NCI-H1436 treated with DMSO at 0.1 percent for 48 hours (cell line): ENCODE measurements around the gene JOSD2.

ENCODE experiments used
- DNase-seq: peaks from one replicate; lab custom pipeline; 2025; lab: John Stamatoyannopoulos, UW

JOSD2 gene

DNA sequence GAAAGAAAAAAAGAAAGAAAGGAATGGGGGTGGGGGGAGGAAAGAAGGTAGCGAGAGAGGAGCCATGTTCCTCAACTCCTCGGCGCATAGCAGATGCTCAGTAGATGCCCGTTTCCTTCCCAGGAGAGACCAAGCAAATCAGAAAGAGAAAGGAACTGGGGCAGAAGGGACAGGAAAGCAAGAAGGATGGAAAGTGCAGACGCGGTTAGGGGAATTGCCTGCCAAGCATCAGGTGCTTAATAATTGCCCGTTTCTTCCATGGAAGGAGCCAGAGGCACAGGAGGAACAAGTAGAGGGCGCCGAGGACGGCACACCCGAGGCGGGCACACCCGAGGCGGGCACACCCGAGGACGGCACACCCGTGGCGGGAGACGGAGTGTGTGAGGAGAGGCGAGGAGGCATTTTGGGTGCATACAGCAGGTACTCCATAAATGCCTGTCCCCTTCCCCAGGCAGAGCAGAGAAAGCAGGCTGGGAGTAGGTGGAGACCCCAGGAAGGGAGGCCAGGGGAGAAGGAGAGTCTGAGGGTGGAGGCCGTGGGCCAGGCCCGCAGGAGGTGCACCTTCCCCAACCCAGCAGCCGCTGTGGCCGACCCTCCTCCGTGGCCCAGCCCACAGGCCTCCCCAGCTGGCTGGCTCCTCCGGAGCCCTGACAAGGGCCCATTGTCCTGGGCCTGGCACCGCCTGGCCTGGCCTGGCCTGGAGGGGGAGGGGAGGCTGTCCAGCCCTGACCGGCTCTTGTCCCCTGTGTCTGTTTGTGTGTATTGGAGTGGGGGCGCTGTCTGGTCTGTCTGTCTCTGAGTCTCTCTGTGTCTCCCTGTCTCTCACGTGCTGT is 14.6 kb downstream of the JOSD2 start:
- no peak for DNase-seq

DNA sequence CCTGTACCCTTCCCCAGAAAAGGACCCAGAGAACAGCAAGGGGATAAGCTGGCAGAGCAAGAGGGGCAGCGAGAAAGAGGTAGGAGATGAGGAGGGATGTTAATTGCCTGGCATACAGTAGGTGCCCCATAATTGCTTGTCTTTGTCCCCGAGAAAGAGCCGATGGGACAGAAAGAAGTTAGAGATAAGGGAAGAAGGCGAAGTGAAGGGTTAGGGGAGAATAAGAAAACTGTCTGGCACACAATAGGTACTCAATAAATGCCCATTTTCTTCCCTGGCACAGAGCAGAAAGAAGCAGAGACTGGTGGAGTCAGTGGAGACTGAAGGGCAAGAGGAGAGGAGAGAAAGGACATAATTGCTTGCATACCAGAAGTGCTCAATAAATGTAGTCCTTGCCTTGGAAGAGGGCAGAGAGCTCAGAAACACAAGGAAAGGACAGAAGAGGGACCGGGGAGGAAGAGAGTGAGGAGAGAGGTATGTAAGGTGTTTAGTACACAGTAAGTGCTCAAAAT is 15.9 kb downstream of the JOSD2 start:
- no peak for DNase-seq

DNA sequence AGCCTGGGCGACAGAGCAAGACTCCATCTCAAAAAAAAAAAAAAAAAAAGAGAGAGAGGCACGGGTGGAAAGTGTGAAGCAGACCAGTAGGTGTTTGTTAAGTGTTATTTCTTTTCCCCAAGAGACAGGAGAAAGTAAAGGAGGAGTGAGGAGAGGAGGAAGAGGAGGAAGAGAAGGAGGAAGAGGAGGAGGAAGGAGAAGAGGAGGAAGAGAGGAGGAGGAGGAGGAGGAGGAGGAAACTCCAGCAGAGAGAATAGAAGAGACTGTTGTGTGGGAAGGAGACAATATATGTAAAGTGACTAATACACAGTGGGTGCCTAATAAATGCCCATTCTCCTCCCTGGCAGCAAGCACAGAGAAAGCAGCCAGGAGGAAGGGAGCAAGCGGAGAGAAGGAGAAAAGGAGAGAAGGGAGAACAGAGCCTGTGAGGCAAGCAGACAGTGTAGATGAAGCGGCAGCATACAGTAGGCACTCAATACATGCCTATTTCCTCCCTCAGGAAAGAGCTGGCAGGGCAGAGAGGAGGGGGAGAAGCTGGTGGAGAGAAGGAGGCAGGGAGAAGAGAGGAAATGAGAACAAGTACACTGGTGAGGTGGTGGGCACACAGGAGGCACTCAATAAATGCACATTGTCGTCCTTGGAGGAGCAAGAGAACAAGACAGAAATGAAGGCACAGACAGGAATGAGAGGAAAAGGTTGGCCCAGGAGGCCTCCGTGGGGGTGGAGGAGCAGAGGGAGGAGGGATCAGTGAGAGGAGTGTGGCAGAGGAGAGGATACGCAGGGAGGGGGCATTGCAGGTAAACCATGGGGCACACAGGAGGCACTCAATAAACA is 16.6 kb downstream of the JOSD2 start:
- no peak for DNase-seq

DNA sequence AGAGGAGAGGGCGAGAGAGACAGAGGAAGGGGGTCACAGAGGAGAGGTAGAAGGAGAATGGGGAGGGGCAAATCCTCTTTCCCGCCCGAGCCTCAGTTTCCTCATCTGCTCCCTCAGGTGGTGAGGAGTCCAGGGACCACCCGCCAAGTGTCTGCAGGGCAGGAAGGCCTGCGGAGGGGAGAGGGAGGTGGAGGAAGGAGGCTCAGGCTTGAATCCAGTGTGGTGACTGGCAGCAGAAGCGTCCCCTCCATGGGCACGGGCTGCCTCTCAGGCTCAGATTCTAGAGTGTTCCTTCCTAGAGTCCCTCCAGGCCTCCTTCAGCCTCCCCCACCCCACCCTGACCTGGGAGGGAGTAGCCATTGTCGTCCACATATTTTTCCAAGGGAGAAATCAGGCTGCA is 17.8 kb downstream of the JOSD2 start:
- DNase-seq = no peak

DNA sequence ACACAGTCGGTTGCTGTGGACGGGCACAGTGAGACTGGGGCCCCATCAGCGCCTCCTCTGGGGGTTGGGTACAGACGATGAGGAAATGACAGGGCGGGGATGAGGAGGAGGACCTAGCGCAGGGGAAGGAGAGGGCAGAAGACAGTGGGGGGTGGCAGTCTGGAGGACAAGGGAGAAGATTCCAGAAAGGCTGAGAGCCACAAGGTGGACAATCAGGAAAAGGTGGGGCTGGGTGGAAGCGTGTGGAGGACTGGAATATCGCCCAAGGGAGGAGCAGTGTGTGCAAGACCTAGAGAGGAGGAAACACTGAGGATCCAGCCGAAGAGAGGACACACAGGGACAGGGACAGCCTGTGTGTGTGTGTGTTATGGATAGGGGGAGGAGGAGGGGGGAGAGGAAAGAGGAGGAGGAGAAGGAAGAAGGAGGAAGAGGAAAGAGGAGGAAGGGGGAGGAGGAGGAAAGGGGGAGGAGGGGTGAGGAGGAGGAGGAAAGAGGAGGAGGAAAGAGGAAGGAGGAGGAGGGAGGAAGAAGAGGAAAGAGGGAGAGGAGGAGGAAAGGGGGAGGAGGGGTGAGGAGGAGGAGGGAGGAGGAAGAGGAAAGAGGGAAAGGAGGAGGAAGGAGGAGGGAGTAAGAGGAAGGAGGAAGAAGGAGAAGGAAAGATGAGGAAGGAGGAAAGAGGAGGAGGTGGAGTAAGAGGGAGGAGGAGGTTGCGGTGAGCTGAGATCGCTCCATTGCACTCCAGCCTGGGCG is 18.5 kb downstream of the JOSD2 start:
- no peak for DNase-seq

DNA sequence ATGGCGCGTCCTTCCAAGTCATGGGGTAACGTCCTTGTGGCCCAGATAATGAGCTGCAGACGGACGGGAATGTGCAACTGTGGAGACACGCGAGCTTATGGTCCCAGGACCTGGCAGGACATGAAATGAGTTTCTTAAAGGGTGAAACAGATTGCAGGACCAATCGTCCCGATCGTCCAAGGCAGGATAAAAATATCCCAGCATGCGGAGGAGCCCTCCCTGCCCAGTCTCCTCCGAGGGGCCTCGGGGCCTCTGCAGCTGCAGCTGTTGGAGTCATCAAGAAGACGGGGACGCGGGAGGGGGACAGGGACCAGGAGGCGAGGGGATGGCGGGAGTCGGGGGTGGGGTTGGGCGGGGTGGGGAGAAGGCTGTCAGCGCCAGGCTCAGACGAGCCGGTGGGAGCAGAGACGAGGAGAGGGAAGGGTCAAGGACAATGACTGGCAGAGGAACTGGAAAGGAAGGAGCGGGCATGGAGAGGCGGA is 20.0 kb downstream of the JOSD2 start:
- no peak for DNase-seq

DNA sequence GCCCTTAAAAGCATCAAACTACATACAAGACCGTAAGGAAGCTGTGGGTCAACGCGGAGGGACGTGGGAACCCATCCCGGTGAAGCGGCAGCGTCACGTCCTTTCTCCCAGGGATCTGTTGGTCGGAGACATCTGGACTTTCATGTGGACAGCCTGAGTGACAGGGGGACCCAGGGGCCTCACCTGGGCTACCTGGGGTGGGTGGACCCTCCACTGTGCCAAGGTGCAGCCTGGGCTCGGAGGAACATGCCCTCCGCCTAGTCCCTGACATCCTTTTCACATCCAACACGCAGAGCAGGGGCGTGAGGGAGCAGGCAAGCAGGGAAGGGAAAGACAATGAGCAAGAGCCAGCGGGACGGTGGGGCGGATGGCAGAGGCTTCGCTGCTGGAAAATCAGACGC is 20.6 kb downstream of the JOSD2 start:
- DNase-seq = no peak

DNA sequence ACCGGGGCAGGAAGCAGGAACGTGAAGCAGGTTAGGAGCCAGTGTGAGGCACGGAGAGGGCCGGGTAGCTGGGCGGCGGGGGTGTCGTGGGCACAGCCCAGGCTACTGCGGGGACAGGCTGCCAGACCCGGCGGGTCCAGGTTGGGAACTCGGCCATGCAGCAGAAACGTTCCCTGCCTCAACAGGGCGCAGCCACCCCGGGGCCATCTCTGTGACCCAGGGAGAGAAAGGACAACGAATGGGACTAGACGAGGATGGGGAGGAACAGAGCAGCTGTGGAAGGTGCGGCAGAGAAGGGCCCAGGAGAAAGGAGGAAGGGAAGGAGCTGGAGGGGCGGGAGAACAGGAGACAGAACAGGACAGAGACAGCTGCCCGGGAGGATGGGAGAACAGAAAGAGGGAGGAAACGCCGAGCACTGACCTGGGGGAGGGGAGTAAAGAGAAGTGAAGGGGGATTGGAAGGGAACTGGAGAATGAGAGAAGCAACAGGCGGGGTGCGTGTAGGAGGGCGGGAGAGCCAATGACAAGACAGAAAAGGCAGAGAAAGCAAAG is 21.5 kb downstream of the JOSD2 start:
- DNase-seq = no peak

DNA sequence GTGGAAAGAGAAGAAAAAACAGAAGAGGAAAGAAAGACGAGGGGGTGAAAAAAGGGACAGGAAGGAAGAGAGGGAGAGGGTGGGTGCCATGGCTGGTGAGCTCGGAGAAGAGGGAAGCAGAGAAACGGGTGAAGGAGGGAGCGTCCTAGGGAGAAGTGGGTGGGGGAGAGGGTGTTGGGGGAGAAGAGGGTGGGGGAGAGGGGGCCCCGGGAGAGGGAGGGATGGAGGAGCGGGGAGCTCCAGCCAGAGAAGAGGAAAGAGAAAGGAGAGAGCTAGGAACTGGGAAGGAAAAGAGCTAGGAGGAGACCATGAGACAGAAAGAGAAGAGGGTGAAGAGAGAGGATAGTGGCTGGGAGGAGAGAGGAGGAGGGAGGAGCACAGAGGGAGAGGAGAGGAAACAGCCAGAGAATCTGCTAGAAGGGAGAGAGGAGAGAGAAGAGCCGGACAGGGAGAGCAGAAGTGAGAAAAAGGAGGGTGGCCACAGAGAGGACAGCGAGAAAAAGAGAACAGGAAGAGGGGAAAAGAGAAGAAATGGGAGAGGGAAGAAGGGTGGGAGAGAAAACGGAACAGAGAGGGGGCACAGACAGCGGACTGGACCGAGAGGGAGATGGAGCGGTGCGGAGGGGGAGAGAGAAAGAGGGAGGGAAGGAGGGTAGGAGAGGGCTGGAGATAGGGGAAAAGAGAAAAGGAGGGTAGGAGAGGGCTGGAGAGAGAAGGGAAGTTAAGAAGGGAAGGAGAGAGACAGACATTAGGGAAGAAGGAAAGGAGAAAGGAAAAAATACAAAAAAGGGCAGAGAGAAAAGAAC is 22.4 kb downstream of the JOSD2 start:
- DNase-seq = no peak

DNA sequence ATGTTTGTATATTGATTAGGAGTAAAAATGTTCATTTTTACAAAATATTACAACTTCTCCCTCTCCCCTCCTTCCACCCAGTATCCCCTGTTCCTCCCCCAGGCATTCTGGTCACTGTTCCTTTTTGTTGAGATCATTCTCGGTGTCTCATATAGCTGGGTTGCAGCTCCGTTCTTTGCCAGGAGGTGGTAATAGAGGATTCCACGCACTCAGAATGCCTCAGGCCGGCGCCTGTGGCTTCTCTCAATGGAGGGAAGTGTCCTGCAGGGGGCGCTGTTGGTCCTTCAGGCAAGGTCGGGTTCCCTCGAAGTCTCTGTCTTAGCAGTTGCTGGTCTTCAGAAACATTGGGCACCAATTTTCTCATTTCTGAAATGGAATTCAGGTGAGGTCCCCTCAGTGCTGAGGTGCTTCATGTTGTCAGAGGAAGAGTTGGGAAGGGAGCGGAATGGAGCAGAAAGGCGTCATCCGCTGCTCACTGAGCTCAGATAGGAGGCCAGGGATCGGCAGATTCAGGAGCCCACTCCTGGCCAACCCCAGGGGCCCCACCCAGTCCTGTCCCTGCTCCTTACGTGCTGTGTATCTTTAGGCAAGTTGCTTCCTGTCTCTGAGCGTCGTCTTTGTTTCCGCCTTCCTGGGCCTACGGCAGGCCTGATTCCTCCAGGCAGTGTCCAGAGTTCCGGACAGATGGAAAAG is 24.0 kb downstream of the JOSD2 start:
- no peak for DNase-seq

DNA sequence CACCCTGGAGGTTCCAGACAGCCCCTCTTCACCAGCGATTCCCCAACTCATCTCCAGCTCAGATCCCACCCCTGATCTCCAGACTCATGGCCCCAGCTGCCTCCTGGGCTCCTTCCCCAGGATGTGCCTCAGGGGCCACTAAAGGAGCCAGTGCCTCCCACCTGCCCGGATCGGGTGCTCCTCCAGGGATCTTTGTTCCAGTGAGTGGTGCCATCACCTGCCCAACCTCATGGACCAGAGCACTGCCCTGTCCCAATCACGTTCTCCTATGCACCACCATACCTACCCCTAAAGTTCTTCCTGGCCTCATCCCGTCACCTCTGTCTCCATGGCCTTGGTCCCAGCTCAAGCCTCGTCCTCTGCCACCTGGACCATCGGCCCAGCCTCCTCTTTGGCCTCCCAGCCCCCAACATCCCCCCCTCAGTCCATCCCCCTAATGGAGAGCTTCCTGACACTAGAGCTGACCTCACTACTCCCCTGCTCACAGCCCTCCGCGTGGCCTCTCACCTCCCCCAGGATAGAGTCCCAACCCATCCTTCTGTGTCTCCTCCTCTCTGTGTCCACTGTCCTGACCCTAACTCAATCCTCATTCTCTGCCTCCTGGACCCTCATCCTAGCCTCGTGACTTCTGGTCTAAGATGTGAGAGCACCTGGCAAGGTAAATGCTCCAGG is 25.6 kb downstream of the JOSD2 start:
- DNase-seq = no peak

DNA sequence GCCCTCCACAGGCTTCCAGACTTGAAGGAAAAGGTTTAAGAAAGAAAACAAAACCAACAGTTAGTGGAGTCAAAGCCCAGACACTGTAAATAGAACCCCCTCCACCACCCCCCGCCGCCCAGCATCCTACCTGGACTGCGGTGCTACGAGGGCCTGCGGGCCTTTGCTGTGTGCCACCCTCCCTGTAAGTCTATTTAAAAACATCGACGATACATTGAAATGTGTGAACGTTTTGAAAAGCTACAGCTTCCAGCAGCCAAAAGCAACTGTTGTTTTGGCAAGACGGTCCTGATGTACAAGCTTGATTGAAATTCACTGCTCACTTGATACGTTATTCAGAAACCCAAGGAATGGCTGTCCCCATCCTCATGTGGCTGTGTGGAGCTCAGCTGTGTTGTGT is 28.1 kb downstream of the JOSD2 start:
- no peak for DNase-seq

DNA sequence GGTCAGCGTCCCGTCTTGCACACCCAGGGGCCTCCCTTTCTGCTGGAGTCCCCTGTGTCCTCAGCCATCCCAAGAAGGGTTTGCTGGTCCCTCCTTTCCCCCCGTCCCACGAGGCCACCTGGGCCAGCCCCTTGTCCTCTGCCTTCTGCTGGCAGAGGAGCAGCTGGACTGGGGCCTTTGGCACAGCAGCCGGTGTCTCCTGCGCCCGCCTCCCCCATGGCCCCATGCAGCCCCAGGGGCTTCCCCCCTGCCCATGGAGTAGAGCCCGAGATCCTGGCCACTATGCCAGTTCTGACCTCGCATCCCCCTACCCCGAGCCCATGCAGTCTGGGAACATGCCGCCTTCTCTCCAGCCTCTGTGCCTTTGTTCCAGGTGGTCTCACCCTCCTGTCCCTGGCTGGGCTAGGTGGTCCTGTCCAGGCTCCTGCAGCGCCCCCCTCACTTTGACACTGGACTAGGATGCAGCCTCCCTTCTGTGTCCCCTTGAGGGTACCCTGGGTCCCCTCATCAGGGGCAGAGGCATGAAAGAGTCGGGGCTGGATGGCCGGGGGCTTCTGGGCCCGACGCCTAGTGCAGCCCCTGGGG is 28.6 kb downstream of the JOSD2 start:
- no peak for DNase-seq

DNA sequence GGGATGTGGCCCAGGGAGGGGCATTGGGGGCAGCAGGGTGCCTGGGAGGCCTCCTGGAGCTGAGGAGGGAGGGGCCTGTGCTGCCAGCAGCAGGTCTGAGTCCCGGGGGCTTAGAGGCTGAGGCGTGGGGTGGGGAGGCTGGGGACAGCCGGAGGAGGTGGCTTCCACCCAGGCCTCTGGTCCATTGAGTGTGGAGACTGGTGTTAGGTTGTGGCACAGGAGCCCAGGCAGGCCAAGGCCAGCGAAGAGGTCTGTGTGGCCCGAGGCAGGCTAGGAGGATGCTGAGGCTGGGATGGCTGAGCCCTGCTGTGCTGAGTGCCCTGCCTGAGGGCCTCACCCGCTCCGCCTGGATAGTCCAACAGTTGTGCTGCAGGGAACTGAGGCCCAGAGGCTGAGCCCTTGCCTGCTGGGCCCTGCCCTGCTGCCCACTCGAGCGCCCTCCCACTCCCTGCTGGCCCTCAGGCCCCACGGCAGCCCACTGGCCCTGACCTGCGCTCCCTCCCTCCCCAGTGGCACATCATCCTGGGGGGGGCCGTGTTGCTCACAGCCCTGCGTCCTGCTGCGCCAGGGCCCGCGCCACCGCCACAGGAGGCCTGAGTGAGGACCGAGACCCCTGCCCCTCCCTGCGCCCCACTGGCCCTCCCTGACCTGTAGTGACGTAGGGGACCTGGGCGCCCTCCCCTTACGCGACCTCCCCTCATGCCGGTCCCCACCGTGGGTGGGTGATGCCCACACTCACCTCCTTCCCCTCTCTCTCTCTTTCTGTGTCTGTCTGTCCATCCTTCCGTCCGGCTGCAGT is 29.4 kb downstream of the JOSD2 start:
- no peak for DNase-seq

DNA sequence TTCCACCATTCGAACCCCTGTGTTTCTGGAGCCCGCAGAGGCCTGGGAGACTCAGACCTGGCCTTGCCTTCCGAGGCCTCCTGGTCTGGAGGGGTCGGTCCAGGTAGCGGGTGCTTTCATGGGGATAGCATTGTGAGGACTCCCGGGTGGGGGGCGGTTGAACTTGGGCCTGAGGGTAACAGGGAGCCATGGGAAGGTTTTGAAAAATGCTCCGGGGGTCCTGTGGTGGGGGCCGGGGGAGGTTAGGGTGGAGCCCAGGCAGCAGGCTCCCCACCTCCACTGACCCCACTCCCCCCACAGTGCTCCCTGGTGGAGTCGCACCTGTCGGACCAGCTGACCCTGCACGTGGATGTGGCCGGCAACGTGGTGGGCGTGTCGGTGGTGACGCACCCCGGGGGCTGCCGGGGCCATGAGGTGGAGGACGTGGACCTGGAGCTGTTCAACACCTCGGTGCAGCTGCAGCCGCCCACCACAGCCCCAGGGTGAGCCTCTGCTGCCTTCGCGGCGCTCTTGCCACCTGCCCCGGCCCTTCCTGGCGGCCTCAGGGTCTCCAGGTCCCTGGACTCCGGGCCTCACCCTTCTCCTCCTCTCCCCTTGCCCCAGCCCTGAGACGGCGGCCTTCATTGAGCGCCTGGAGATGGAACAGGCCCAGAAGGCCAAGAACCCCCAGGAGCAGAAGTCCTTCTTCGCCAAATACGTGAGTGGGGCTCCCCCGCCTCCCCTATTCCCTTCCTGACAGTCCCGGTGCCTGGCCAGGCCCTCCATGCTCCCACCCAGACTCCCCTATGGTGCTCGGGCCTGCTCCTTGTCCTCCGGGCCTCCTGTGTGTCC is 30.5 kb downstream of the JOSD2 start:
- DNase-seq = no peak

DNA sequence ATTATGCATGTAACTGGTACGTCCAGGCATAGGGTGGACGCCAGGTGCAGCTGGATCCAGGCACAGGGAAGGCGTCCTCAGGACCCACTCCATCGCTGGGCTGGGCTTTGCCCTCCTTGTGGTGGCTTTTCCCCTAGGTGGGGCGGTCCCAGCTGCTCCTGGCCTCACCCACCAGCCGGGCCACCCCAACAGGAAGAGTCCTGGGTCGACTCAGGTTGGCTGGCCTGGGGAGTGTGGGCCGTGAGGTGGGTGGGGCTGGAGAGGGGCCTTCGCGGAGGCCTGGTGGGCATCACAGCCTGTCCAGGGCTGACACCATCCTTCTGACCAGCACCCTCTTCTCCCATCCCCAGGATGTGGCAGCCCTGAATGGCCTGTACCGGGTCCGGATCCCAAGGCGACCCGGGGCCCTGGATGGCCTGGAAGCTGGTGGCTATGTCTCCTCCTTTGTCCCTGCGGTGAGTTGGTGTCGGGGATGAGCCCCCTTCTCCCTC is 31.2 kb downstream of the JOSD2 start:
- DNase-seq = no peak

DNA sequence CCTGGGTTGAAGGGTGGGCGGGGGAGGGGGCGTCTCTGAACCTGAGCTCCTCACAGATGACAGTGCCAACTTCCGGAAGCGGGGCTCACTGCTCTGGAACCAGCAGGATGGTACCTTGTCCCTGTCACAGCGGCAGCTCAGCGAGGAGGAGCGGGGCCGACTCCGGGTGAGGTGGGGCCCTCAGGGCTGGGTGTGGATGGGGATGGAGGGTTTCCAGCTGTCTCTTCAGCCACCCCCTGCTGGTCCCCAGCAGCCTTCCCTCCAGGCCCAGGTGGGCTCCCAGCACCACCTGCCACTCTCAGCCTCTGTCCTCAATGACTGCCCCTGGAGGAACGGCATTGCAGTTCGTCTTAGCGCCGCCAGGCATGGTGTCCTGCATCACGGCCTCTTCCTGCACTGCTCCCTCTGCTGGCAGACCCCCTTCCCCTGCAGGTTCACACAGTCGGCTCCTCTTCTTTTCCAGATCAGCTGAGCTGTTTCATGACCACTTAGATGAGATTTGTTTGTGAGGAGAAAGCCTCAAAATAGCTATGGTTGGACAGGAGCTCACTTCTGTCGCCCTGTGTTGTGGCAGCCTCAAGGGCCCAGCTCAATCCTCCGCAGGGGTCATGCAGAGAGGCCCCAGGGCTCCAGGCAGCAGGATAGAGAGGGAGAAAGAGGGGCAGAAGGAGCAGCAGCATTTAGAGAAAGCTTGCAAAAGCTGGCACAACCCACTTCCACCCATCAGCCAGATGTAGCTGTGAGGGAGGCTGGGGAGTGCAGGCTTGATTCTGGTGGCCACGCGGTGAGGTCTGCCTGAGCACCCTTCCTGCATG is 31.9 kb downstream of the JOSD2 start:
- DNase-seq = no peak
